Endothelial cell of umbilical vein (primary cell): Measurements from ENCODE around the gene CD63. TPM values are rescaled to one million over a fixed set of nuclear protein-coding genes. Genes with fewer than 3 reads are reported as not detected.

Experiments
- BruUV-seq: library from RNA; stranded (reverse); fragments of 400-500 nt; replicated peaks from 2 replicates; lab custom pipeline; 2021; lab: Mats Ljungman, UMichigan
- CTCF ChIA-PET: fragments of 300-600, 350-600 bp; sonication (Branson Sonifier 250); formaldehyde crosslinking; loops from one replicate; lab custom pipeline; 2021; ENCODE audit warnings: antibody characterized with exemption, inconsistent platforms; lab: Charles Lee
- POLR2A ChIA-PET: fragments of 300-600, 350-600 bp; sonication (Branson Sonifier 250); formaldehyde crosslinking; loops from one replicate; lab custom pipeline; 2021; ENCODE audit warnings: antibody characterized with exemption, inconsistent platforms; lab: Charles Lee
- DNase-seq: peaks from one replicate; pipeline ENCODE4 v3.0.0-alpha.2; 2011; ENCODE audit warnings: low read depth, low spot score
- FAIRE-seq: peaks from 2 replicates; lab custom pipeline; 2011; peaks lifted over from hg19 to GRCh38; lab: Jason Lieb, UNC
- H2AFZ ChIP-seq: 2 replicates; pipeline ENCODE4 v1.6.0; 2012; ENCODE audit warnings: low read depth, low read length, control low read depth, inconsistent platforms
- H3K27ac ChIP-seq: 2 replicates; pipeline ENCODE4 v1.5.1; 2011; ENCODE audit warnings: low read depth, mild to moderate bottlenecking, control low read depth, low read length, moderate library complexity; ENCODE audit not compliant: insufficient read depth
- H3K27me3 ChIP-seq, 2 experiments: 2 replicates each; pipeline versions ENCODE4 v1.6.0 to v1.6.1; 2011; ENCODE audit warnings: low read length in 2 of 2, mixed read lengths in 1 of 2; ENCODE audit not compliant: control insufficient read depth in 2 of 2, insufficient read depth in 2 of 2
- H3K36me3 ChIP-seq, 2 experiments: 2 replicates in 1 of 2; 3 replicates in 1 of 2; pipeline ENCODE4 v1.5.1; 2011; ENCODE audit warnings: low read length in 2 of 2, mild to moderate bottlenecking in 1 of 2, moderate library complexity in 1 of 2; ENCODE audit not compliant: control insufficient read depth in 2 of 2, insufficient read depth in 2 of 2; ENCODE audit errors: extremely low read depth in 1 of 2
- H3K4me1 ChIP-seq: 3 replicates; pipeline ENCODE4 v1.5.1; 2011; ENCODE audit warnings: mild to moderate bottlenecking, low read length; ENCODE audit not compliant: control insufficient read depth, insufficient read depth; ENCODE audit errors: extremely low read depth
- H3K4me2 ChIP-seq: 2 replicates; pipeline ENCODE4 v1.6.1; 2011; ENCODE audit warnings: low read length, control low read depth, mixed read lengths; ENCODE audit not compliant: insufficient read depth
- H3K4me3 ChIP-seq, 3 experiments: fragments of 200-600 bp in 1 of 3; sonication (generic), shearing (Covaris generic) in 1 of 3; replicated peaks in 1 of 3; 2 replicates each; pipeline ENCODE4 v1.5.1; 2011 to 2016; ENCODE audit warnings: control low read depth in 3 of 3, low read length in 3 of 3, mild to moderate bottlenecking in 2 of 3, inconsistent platforms in 1 of 3, low read depth in 1 of 3, moderate library complexity in 1 of 3; ENCODE audit not compliant: insufficient read depth in 1 of 3
- H3K79me2 ChIP-seq: 2 replicates; pipeline ENCODE4 v1.6.0; 2012; ENCODE audit warnings: low read length, inconsistent platforms; ENCODE audit not compliant: control insufficient read depth, insufficient read depth
- H3K9ac ChIP-seq: replicated peaks from 2 replicates; pipeline ENCODE3; 2011; ENCODE audit warnings: low read length, control low read depth; ENCODE audit not compliant: insufficient read depth; ENCODE audit errors: extremely low read depth
- H3K9me1 ChIP-seq: replicated peaks from 3 replicates; pipeline ENCODE4 v1.6.0; 2011; ENCODE audit warnings: mild to moderate bottlenecking, low read length; ENCODE audit not compliant: control insufficient read depth, insufficient read depth; ENCODE audit errors: extremely low read depth
- H3K9me3 ChIP-seq: replicated peaks from 2 replicates; pipeline ENCODE4 v1.5.1; 2012; ENCODE audit warnings: low read length, inconsistent platforms; ENCODE audit not compliant: control insufficient read depth, insufficient read depth
- H4K20me1 ChIP-seq: replicated peaks from 2 replicates; pipeline ENCODE3; 2011; ENCODE audit warnings: mild to moderate bottlenecking, low read length; ENCODE audit not compliant: control insufficient read depth, insufficient read depth; ENCODE audit errors: extremely low read depth
- CTCF ChIP-seq, 2 donors: IDR thresholded peaks; 1 replicate in 1 of 2; 2 replicates in 1 of 2; pipeline ENCODE4 v1.5.1; 2011; ENCODE audit warnings: low read length in 2 of 2, mild to moderate bottlenecking in 2 of 2, moderate library complexity in 2 of 2, control low read depth in 1 of 2, inconsistent platforms in 1 of 2, low read depth in 1 of 2; ENCODE audit not compliant: insufficient read depth in 1 of 2; ENCODE audit errors: extremely low read depth in 1 of 2
- EZH2 ChIP-seq: IDR thresholded peaks from 2 replicates; pipeline ENCODE4 v1.6.1; 2012; ENCODE audit warnings: borderline replicate concordance, low read depth, mild to moderate bottlenecking, moderate library complexity, low read length, inconsistent platforms; ENCODE audit not compliant: severe bottlenecking
- FOS ChIP-seq: IDR thresholded peaks from 2 replicates; pipeline ENCODE4 v1.6.1; 2011; ENCODE audit warnings: mild to moderate bottlenecking, low read length, moderate library complexity, borderline replicate concordance; ENCODE audit not compliant: insufficient read depth
- GATA2 ChIP-seq: IDR thresholded peaks from 2 replicates; pipeline ENCODE4 v1.7.0; 2011; ENCODE audit warnings: low read depth, mild to moderate bottlenecking, moderate library complexity, mixed read lengths, low read length; ENCODE audit not compliant: insufficient read length, insufficient read depth
- JUN ChIP-seq: IDR thresholded peaks from 2 replicates; pipeline ENCODE4 v1.6.1; 2011; ENCODE audit warnings: borderline replicate concordance, low read depth; ENCODE audit not compliant: insufficient read length, insufficient read depth
- MAX ChIP-seq: IDR thresholded peaks from 2 replicates; pipeline ENCODE4 v1.6.1; 2011; ENCODE audit not compliant: insufficient read depth, insufficient read length
- MYC ChIP-seq: IDR thresholded peaks from one replicate; pipeline ENCODE4 v1.6.1; 2011; ENCODE audit warnings: mild to moderate bottlenecking, low read depth, low read length
- POLR2A ChIP-seq: IDR thresholded peaks from 2 replicates; pipeline ENCODE4 v1.6.1; 2012; ENCODE audit warnings: low read depth, mild to moderate bottlenecking, control low read depth, low read length
- POLR2AphosphoS5 ChIP-seq: IDR thresholded peaks from 2 replicates; pipeline ENCODE4 v1.6.1; 2012; ENCODE audit warnings: low read depth, mild to moderate bottlenecking, control low read depth, low read length, moderate library complexity; ENCODE audit not compliant: insufficient read depth
- dilution Hi-C: fragments of 300-500 bp; cut with MboI; formaldehyde crosslinking; loops from one replicate; pipeline ENCODE4 v1.15.0; 2019; ENCODE audit warnings: low sequenced_read_pairs; ENCODE audit not compliant: extremely low pct_ligation_motif_present
- intact Hi-C: fragments of 100-400 bp; cut with micrococcal nuclease; formaldehyde crosslinking; loops from one replicate; pipeline ENCODE4 v1.10.0; 2022
- polyA plus RNA-seq, 4 experiments: library from polyadenylated mRNA; depleted of rRNA in 3 of 4; stranded (reverse) in 3 of 4; unstranded in 1 of 4; fragments of >200 nt; gene quantifications; 2 replicates each; pipeline versions ENCODE4 v1.2.1 to v1.2.3, GENCODE V29; 2011 to 2012; ENCODE audit warnings: missing spikeins in 1 of 4
- total RNA-seq: library from RNA; stranded (reverse); gene quantifications from 2 replicates; pipeline ENCODE4 v1.2.3, GENCODE V29; 2021

The CD63 gene
- total and polyA plus RNA-seq, 2 donors (not counting 3 experiments of a cell fraction or from before 2014, with no cell fraction given) = 1,054 to 1,429 TPM

- H3K4me1 ChIP-seq = peaks cover 28% of the 10 kb centered on the region
Measured at GRCh38 chr12:55716582-55716957, 12.2 kb downstream of the CD63 start.

More at GRCh38 chr12:55716582-55716957, 12.2 kb downstream of the CD63 start:
- Histone ChIP-seq H3K27ac (peak overlapping the region; percentile 83), H3K9ac (peak overlapping the region; percentile 89), H3K9me1 (no peaks in the 10 kb centered on the region), H2AFZ (peak overlapping the region; percentile 97), H3K36me3 (no peaks in the 10 kb centered on the region), H3K27me3 (peaks cover 10 to 17% of the 10 kb centered on the region in 2 experiments), H3K4me3 (peak overlapping the region; percentile 66 to 94 (median 82)), H3K79me2 (no peaks in the 10 kb centered on the region), H3K4me2 (peak overlapping the region; percentile 87), H3K9me3 (no peaks in the 10 kb centered on the region), H4K20me1 (no peaks in the 10 kb centered on the region)
- POLR2A ChIA-PET = no interaction called here
- CTCF ChIA-PET = interaction anchor here (1.3 to 11.1 kb wide), 5 partner anchors 12 to 473 kb away, joined by 3 to 151 read pairs (median 5); partner anchors contain the start of genes CD63 and SMARCC2
- DNase-seq = no peak
- TF ChIP-seq GATA2 (no peak), MYC (no peak), CTCF (IDR thresholded peaks at IDR 0.05; ENCODE audit: extremely low read depth in 1 of 2, insufficient read depth in 1 of 2, low read depth in 1 of 2, low read length in 2 of 2) (no peak), JUN (no peak), POLR2AphosphoS5 (no peak), POLR2A (no peak), MAX (no peak), FOS (no peak), EZH2 (no peak)
- dilution Hi-C loops = no loop called here
- intact Hi-C loops = no loop called here
- BruUV-seq = no TSS peak
- peak; percentile 61 for FAIRE-seq
